Measurements from ENCODE around the gene LILRA6.

Gene LILRA6

GRCh38 chr19:54257116-54257480, 14.5 kb upstream of the LILRA6 start, which contains the start of gene LILRB5:
Gene LILRB5 (minus strand): TSS chr19:54257273. CDS start chr19:54257193, 80 bp downstream.
- Histone ChIP-seq H3K9me3 (ENCODE audit: insufficient read depth, low read depth, low read length) (no peaks in the 10 kb centered on the region), H2BK120ac (ENCODE audit: insufficient read depth, low read length, poor library complexity) (no peak within 1 kb of the TSS), H3K79me1 (ENCODE audit: low read length) (no peaks in the 10 kb centered on the region), H2AK5ac (ENCODE audit: low read length) (no peak within 1 kb of the TSS), H3K4me2 (ENCODE audit: low read length) (no peak within 1 kb of the TSS), H2AFZ (ENCODE audit: insufficient read depth, low read length, poor library complexity) (no peak within 1 kb of the TSS), H2BK12ac (ENCODE audit: low read length) (no peak within 1 kb of the TSS), H3K79me2 (ENCODE audit: control insufficient read depth, insufficient read depth, low read length, poor library complexity) (no peaks in the 10 kb centered on the region), H3K4ac (ENCODE audit: low read depth, low read length) (no peak within 1 kb of the TSS), H3K4me3 (ENCODE audit: low read depth, low read length) (no peak within 1 kb of the TSS), H3K14ac (ENCODE audit: low read length) (no peak within 1 kb of the TSS), H2BK5ac (ENCODE audit: low read depth, low read length, poor library complexity) (no peak within 1 kb of the TSS), H3K36me3 (ENCODE audit: control insufficient read depth in 1 of 2, insufficient read depth in 2 of 2, low read length in 2 of 2) (no peaks in the 10 kb centered on the region), H3K27ac (ENCODE audit: low read depth, low read length) (no peak within 1 kb of the TSS), H3K4me1 (ENCODE audit: control insufficient read depth in 1 of 2, insufficient read depth in 2 of 2, low read length in 2 of 2) (peaks cover 0 to 8% of the 10 kb centered on the region in 2 experiments), H3K9ac (ENCODE audit: low read length) (no peak within 1 kb of the TSS), H4K12ac (ENCODE audit: low read depth, low read length) (no peak within 1 kb of the TSS), H4K8ac (ENCODE audit: low read depth, low read length) (no peak within 1 kb of the TSS), H3K18ac (ENCODE audit: low read length) (no peak within 1 kb of the TSS), H4K91ac (ENCODE audit: low read depth, low read length) (no peak within 1 kb of the TSS), H3K27me3 (ENCODE audit: insufficient read depth, low read length) (peaks cover 3% of the 10 kb centered on the region), H3K23ac (ENCODE audit: low read length) (no peak within 1 kb of the TSS)
- no CpG with 5 or more reads among the region's 9 CpGs for WGBS (ENCODE audit: extremely low coverage, insufficient coverage, insufficient read length)
- no peak for DNase-seq

- no peak overlapping the region for H3K14ac ChIP-seq (ENCODE audit: low read length)
- H3K23ac ChIP-seq (ENCODE audit: low read length) = no peak overlapping the region
- WGBS (ENCODE audit: extremely low coverage, insufficient coverage, insufficient read length) = no CpG with 5 or more reads among the region's 19 CpGs
Measured at GRCh38 chr19:54256250-54257115, 13.9 kb upstream of the LILRA6 start.

GRCh38 chr19:54255105-54255775, 12.7 kb upstream of the LILRA6 start:
- Histone ChIP-seq H3K9me3 (ENCODE audit: insufficient read depth, low read depth, low read length) (no peaks in the 10 kb centered on the region), H3K9ac (ENCODE audit: low read length) (no peak overlapping the region), H2BK5ac (ENCODE audit: low read depth, low read length, poor library complexity) (no peak overlapping the region), H3K4me1 (ENCODE audit: control insufficient read depth in 1 of 2, insufficient read depth in 2 of 2, low read length in 2 of 2) (peaks cover 0 to 13% of the 10 kb centered on the region in 2 experiments), H3K23ac (ENCODE audit: low read length) (no peak overlapping the region), H3K18ac (ENCODE audit: low read length) (no peak overlapping the region), H4K12ac (ENCODE audit: low read depth, low read length) (no peak overlapping the region), H3K14ac (ENCODE audit: low read length) (no peak overlapping the region), H2BK120ac (ENCODE audit: insufficient read depth, low read length, poor library complexity) (no peak overlapping the region), H3K27ac (ENCODE audit: low read depth, low read length) (no peak overlapping the region), H3K79me2 (ENCODE audit: control insufficient read depth, insufficient read depth, low read length, poor library complexity) (no peaks in the 10 kb centered on the region), H4K8ac (ENCODE audit: low read depth, low read length) (no peak overlapping the region), H3K4ac (ENCODE audit: low read depth, low read length) (no peak overlapping the region), H3K4me2 (ENCODE audit: low read length) (no peak overlapping the region), H3K36me3 (ENCODE audit: control insufficient read depth in 1 of 2, insufficient read depth in 2 of 2, low read length in 2 of 2) (no peaks in the 10 kb centered on the region), H4K91ac (ENCODE audit: low read depth, low read length) (no peak overlapping the region), H3K4me3 (ENCODE audit: low read depth, low read length) (no peak overlapping the region), H3K27me3 (ENCODE audit: insufficient read depth, low read length) (peaks cover 3% of the 10 kb centered on the region), H2AFZ (ENCODE audit: insufficient read depth, low read length, poor library complexity) (no peak overlapping the region), H2AK5ac (ENCODE audit: low read length) (no peak overlapping the region), H2BK12ac (ENCODE audit: low read length) (no peak overlapping the region), H3K79me1 (ENCODE audit: low read length) (no peaks in the 10 kb centered on the region)
- no peak for DNase-seq
- WGBS (ENCODE audit: extremely low coverage, insufficient coverage, insufficient read length) = no CpG with 5 or more reads among the region's 26 CpGs

More at GRCh38 chr19:54256250-54257115, 13.9 kb upstream of the LILRA6 start:
- no peak overlapping the region for H4K12ac ChIP-seq (ENCODE audit: low read depth, low read length)
- H2BK12ac ChIP-seq (ENCODE audit: low read length) = no peak overlapping the region
- H3K9me3 ChIP-seq (ENCODE audit: insufficient read depth, low read depth, low read length) = no peaks in the 10 kb centered on the region
- H3K9ac ChIP-seq (ENCODE audit: low read length) = no peak overlapping the region
- no peak overlapping the region for H3K18ac ChIP-seq (ENCODE audit: low read length)
- H2AFZ ChIP-seq (ENCODE audit: insufficient read depth, low read length, poor library complexity) = no peak overlapping the region
- H3K27ac ChIP-seq (ENCODE audit: low read depth, low read length) = no peak overlapping the region
- no peaks in the 10 kb centered on the region for H3K79me1 ChIP-seq (ENCODE audit: low read length)
- H3K27me3 ChIP-seq (ENCODE audit: insufficient read depth, low read length) = peaks cover 3% of the 10 kb centered on the region
- no peak overlapping the region for H3K4me3 ChIP-seq (ENCODE audit: low read depth, low read length)
- H2BK5ac ChIP-seq (ENCODE audit: low read depth, low read length, poor library complexity) = no peak overlapping the region
- DNase-seq = no peak
- H3K36me3 ChIP-seq (ENCODE audit: control insufficient read depth in 1 of 2, insufficient read depth in 2 of 2, low read length in 2 of 2) = no peaks in the 10 kb centered on the region
- no peaks in the 10 kb centered on the region for H3K79me2 ChIP-seq (ENCODE audit: control insufficient read depth, insufficient read depth, low read length, poor library complexity)
- no peak overlapping the region for H4K91ac ChIP-seq (ENCODE audit: low read depth, low read length)
- no peak overlapping the region for H3K4ac ChIP-seq (ENCODE audit: low read depth, low read length)
- H3K4me2 ChIP-seq (ENCODE audit: low read length) = no peak overlapping the region
- H2AK5ac ChIP-seq (ENCODE audit: low read length) = no peak overlapping the region
- H3K4me1 ChIP-seq (ENCODE audit: control insufficient read depth in 1 of 2, insufficient read depth in 2 of 2, low read length in 2 of 2) = peaks cover 0 to 10% of the 10 kb centered on the region in 2 experiments
- no peak overlapping the region for H2BK120ac ChIP-seq (ENCODE audit: insufficient read depth, low read length, poor library complexity)
- no peak overlapping the region for H4K8ac ChIP-seq (ENCODE audit: low read depth, low read length)

- no peak overlapping the region for H3K9ac ChIP-seq (ENCODE audit: low read length)
- no peak overlapping the region for H2BK12ac ChIP-seq (ENCODE audit: low read length)
- no peak overlapping the region for H3K23ac ChIP-seq (ENCODE audit: low read length)
- no peak overlapping the region for H2BK5ac ChIP-seq (ENCODE audit: low read depth, low read length, poor library complexity)
- no peak overlapping the region for H3K4me2 ChIP-seq (ENCODE audit: low read length)
- no peak for DNase-seq
- H3K4ac ChIP-seq (ENCODE audit: low read depth, low read length) = no peak overlapping the region
- peaks cover 3% of the 10 kb centered on the region for H3K27me3 ChIP-seq (ENCODE audit: insufficient read depth, low read length)
- H3K9me3 ChIP-seq (ENCODE audit: insufficient read depth, low read depth, low read length) = no peaks in the 10 kb centered on the region
- no peak overlapping the region for H3K18ac ChIP-seq (ENCODE audit: low read length)
- H3K4me3 ChIP-seq (ENCODE audit: low read depth, low read length) = no peak overlapping the region
- H3K27ac ChIP-seq (ENCODE audit: low read depth, low read length) = no peak overlapping the region
- H4K12ac ChIP-seq (ENCODE audit: low read depth, low read length) = no peak overlapping the region
- no peaks in the 10 kb centered on the region for H3K36me3 ChIP-seq (ENCODE audit: control insufficient read depth in 1 of 2, insufficient read depth in 2 of 2, low read length in 2 of 2)
- no peak overlapping the region for H4K91ac ChIP-seq (ENCODE audit: low read depth, low read length)
- H2AK5ac ChIP-seq (ENCODE audit: low read length) = no peak overlapping the region
- H3K4me1 ChIP-seq (ENCODE audit: control insufficient read depth in 1 of 2, insufficient read depth in 2 of 2, low read length in 2 of 2) = peaks cover 0 to 13% of the 10 kb centered on the region in 2 experiments
- H2AFZ ChIP-seq (ENCODE audit: insufficient read depth, low read length, poor library complexity) = no peak overlapping the region
- H2BK120ac ChIP-seq (ENCODE audit: insufficient read depth, low read length, poor library complexity) = no peak overlapping the region
- no CpG with 5 or more reads among the region's 17 CpGs for WGBS (ENCODE audit: extremely low coverage, insufficient coverage, insufficient read length)
- no peaks in the 10 kb centered on the region for H3K79me1 ChIP-seq (ENCODE audit: low read length)
- no peak overlapping the region for H3K14ac ChIP-seq (ENCODE audit: low read length)
- no peak overlapping the region for H4K8ac ChIP-seq (ENCODE audit: low read depth, low read length)
- H3K79me2 ChIP-seq (ENCODE audit: control insufficient read depth, insufficient read depth, low read length, poor library complexity) = no peaks in the 10 kb centered on the region
Measured at GRCh38 chr19:54254195-54254906, 11.8 kb upstream of the LILRA6 start.
